ENCODE results near the gene EXOC3. TPM values are rescaled to one million over a fixed set of nuclear protein-coding genes. Genes with fewer than 3 reads are reported as not detected.
A peak's percentile ranks its signal among the peaks of the same experiment; 100 is the strongest.

EXOC3 gene
- total RNA-seq, 2 donors from 2014 or later: 38.6 to 53.7 TPM

DNA sequence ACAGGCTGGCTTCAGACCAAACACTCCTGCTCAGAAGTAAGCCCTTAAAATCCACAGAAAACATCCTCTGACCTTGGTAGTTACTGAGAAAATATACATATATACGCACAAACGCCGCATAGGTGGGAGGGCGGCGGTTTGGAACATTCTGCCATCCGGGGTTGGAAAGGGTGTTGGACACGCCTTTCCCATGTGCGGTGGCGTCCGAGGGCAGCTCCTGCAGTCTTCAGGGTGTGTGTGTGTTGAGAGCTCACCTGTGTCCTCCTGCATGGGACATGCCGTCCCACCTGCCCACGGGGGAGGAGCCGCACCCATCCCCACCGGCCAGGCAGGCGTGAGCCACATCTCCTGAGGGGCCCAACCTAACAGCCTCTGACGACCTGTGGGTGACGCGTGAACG, 53.1 kb downstream of the EXOC3 start:
- no peak for DNase-seq
- Histone ChIP-seq H3K36me3 (ENCODE audit: control insufficient read depth, insufficient read depth, low read length) (no peaks in the 10 kb centered on the region), H3K9ac (ENCODE audit: extremely low read depth, low read length, poor library complexity, severe bottlenecking) (no peak overlapping the region), H3K27ac (ENCODE audit: low read depth, low read length) (no peak overlapping the region), H3K4me3 (ENCODE audit: low read length) (no peak overlapping the region), H3K9me3 (ENCODE audit: control insufficient read depth, low read length) (no peaks in the 10 kb centered on the region), H3K4me1 (ENCODE audit: control insufficient read depth, insufficient read depth, low read length) (no peaks in the 10 kb centered on the region), H3K27me3 (ENCODE audit: control insufficient read depth, insufficient read depth, low read length, poor library complexity, severe bottlenecking) (peaks cover 24% of the 10 kb centered on the region)
- Mint-ChIP-seq H3K9me3 (no peaks in the 10 kb centered on the region), H3K4me3 (peak overlapping the region; percentile 44), H3K27ac (no peak overlapping the region), H3K36me3 (ENCODE audit: low read depth) (no peaks in the 10 kb centered on the region), H3K27me3 (ENCODE audit: insufficient read depth) (peaks cover 29% of the 10 kb centered on the region), H3K4me1 (no peaks in the 10 kb centered on the region)
- 46 to 58% methylated on average over 14 to 19 of the region's 19 CpGs for WGBS, 2 experiments (ENCODE audit: insufficient coverage in 1 of 2, insufficient read length in 1 of 2)
- TF ChIP-seq, protein P1, sequence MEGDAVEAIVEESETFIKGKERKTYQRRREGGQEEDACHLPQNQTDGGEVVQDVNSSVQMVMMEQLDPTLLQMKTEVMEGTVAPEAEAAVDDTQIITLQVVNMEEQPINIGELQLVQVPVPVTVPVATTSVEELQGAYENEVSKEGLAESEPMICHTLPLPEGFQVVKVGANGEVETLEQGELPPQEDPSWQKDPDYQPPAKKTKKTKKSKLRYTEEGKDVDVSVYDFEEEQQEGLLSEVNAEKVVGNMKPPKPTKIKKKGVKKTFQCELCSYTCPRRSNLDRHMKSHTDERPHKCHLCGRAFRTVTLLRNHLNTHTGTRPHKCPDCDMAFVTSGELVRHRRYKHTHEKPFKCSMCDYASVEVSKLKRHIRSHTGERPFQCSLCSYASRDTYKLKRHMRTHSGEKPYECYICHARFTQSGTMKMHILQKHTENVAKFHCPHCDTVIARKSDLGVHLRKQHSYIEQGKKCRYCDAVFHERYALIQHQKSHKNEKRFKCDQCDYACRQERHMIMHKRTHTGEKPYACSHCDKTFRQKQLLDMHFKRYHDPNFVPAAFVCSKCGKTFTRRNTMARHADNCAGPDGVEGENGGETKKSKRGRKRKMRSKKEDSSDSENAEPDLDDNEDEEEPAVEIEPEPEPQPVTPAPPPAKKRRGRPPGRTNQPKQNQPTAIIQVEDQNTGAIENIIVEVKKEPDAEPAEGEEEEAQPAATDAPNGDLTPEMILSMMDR (conservative IDR thresholded peaks at IDR 0.05): no peak

DNA sequence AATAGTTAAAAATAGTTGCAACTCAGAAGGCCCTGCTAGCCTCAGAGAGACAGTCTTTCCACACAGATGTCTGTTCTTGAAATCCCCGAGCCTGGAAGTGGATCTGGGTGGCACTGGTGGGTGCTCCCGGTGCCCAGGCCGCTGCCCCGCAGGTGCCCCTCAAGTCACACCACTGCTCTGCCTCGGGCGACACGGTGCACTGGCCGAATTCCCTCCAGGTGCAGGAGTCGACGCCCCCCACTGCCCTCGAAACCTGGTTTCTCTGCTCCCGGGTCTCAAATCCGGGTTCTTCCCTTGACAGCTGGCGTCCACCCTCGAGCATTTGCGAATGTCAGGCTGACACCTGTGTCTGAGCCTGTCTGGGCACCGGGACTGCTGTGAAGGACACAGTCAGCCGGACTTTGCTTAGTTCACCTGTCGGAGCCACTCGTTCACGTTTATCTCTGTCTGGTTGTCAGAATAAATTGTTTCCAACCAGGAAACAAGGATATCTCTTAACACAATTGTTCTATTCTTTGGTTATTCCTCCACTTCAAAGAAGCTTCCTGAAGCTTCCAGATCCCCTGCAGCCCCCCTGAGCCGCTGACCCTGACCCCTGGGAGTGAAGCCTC, 54.2 kb downstream of the EXOC3 start:
- Histone ChIP-seq H3K27ac (ENCODE audit: low read depth, low read length) (no peak overlapping the region), H3K27me3 (ENCODE audit: control insufficient read depth, insufficient read depth, low read length, poor library complexity, severe bottlenecking) (peaks cover 24% of the 10 kb centered on the region), H3K4me3 (ENCODE audit: low read length) (no peak overlapping the region), H3K36me3 (ENCODE audit: control insufficient read depth, insufficient read depth, low read length) (no peaks in the 10 kb centered on the region), H3K4me1 (ENCODE audit: control insufficient read depth, insufficient read depth, low read length) (no peaks in the 10 kb centered on the region), H3K9me3 (ENCODE audit: control insufficient read depth, low read length) (no peaks in the 10 kb centered on the region), H3K9ac (ENCODE audit: extremely low read depth, low read length, poor library complexity, severe bottlenecking) (no peak overlapping the region)
- no peak overlapping the region for H3K27ac Mint-ChIP-seq
- H3K27me3 Mint-ChIP-seq (ENCODE audit: insufficient read depth): peaks cover 29% of the 10 kb centered on the region
- H3K4me1 Mint-ChIP-seq: no peaks in the 10 kb centered on the region
- TF ChIP-seq, protein P1 (conservative IDR thresholded peaks at IDR 0.05): no peak
- no peaks in the 10 kb centered on the region for H3K36me3 Mint-ChIP-seq (ENCODE audit: low read depth)
- H3K9me3 Mint-ChIP-seq: no peaks in the 10 kb centered on the region
- WGBS, 2 experiments (ENCODE audit: insufficient coverage in 1 of 2, insufficient read length in 1 of 2): 82 to 84% methylated on average over 20 to 22 of the region's 22 CpGs
- DNase-seq: no peak
- no peak overlapping the region for H3K4me3 Mint-ChIP-seq

DNA sequence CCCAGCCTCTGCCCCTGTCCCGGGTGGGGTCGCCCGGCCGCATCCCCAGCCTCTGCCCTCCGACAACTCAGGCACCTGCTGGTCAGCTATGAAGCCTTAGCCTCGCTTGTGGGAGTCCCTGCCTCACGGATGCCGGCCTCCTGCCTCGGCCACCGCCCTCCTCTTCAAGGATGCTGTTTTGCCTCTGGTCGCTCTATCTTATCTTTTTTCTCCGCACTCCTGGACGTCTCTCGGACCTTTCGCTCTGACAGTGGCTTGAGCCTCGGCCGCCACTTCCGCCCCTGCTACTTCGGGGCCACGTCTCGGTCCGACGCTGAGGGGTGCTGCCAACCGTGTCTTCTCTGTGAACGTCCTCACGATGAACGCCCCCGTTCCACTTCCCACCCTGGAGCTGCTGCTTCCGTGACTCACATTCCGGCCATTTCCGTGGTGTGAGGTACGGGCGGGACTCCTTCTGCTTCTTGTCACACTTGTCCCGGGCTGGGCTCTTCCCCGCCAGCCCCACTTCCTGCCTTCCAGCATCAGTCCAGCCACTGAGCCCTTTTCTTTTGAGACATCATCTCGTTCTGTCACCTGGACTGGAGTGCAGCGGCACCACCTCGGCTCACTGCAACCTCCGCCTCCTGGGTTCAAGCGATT, 55.0 kb downstream of the EXOC3 start:
- H3K9me3 Mint-ChIP-seq: no peaks in the 10 kb centered on the region
- DNase-seq: no peak
- H3K9ac ChIP-seq (ENCODE audit: extremely low read depth, low read length, poor library complexity, severe bottlenecking): no peak overlapping the region
- H3K27ac Mint-ChIP-seq: no peak overlapping the region
- H3K27ac ChIP-seq (ENCODE audit: low read depth, low read length): no peak overlapping the region
- H3K36me3 Mint-ChIP-seq (ENCODE audit: low read depth): no peaks in the 10 kb centered on the region
- no peaks in the 10 kb centered on the region for H3K4me1 Mint-ChIP-seq
- H3K36me3 ChIP-seq (ENCODE audit: control insufficient read depth, insufficient read depth, low read length): no peaks in the 10 kb centered on the region
- H3K4me1 ChIP-seq (ENCODE audit: control insufficient read depth, insufficient read depth, low read length): no peaks in the 10 kb centered on the region
- no peak overlapping the region for H3K4me3 Mint-ChIP-seq
- H3K9me3 ChIP-seq (ENCODE audit: control insufficient read depth, low read length): no peaks in the 10 kb centered on the region
- TF ChIP-seq, protein P1 (conservative IDR thresholded peaks at IDR 0.05): no peak
- WGBS, 2 experiments (ENCODE audit: insufficient coverage in 1 of 2, insufficient read length in 1 of 2): 86 to 90% methylated on average over 38 to 40 of the region's 40 CpGs
- H3K4me3 ChIP-seq (ENCODE audit: low read length): no peak overlapping the region
- H3K27me3 ChIP-seq (ENCODE audit: control insufficient read depth, insufficient read depth, low read length, poor library complexity, severe bottlenecking): peaks cover 24% of the 10 kb centered on the region
- H3K27me3 Mint-ChIP-seq (ENCODE audit: insufficient read depth): peaks cover 28% of the 10 kb centered on the region
